SKM-1 (cell line): Measurements from ENCODE around the gene REC114.

Source experiments
- DNase-seq: peaks from one replicate; lab custom pipeline; 2025; ENCODE audit not compliant: unreplicated experiment; lab: John Stamatoyannopoulos, UW

The REC114 gene

GRCh38 chr15:73602446-73602843 is 159.5 kb downstream of the REC114 start:
- DNase-seq = no peak

GRCh38 chr15:73602992-73603391 is 160.0 kb downstream of the REC114 start:
- no peak for DNase-seq

- DNase-seq = no peak
Observed at GRCh38 chr15:73604477-73604876, 161.5 kb downstream of the REC114 start.

- DNase-seq = no peak
Observed at GRCh38 chr15:73605759-73606436, 162.9 kb downstream of the REC114 start.

- peak; percentile 6 for DNase-seq
Observed at GRCh38 chr15:73607405-73607804, 164.4 kb downstream of the REC114 start.

GRCh38 chr15:73607843-73608242 is 164.9 kb downstream of the REC114 start:
- DNase-seq = no peak

GRCh38 chr15:73608475-73608874 is 165.5 kb downstream of the REC114 start:
- no peak for DNase-seq

- DNase-seq = no peak
Observed at GRCh38 chr15:73608941-73609340, 166.0 kb downstream of the REC114 start.
